Liver (tissue), 9 donors: ENCODE measurements around the gene ZNF662. TPM values are rescaled to one million over a fixed set of nuclear protein-coding genes. Genes with fewer than 3 reads are reported as not detected.

Experiments used
- DNase-seq: peaks from one replicate; pipeline ENCODE4 v3.0.0-alpha.2; 2017; ENCODE audit warnings: low spot score
- H3K27ac ChIP-seq, 2 donors: one replicate each; pipeline ENCODE4 v1.7.0; 2013; ENCODE audit warnings: inconsistent platforms in 2 of 2, low read length in 2 of 2, control low read depth in 1 of 2, low read depth in 1 of 2, mild to moderate bottlenecking in 1 of 2
- H3K27me3 ChIP-seq, 4 donors: one replicate each; pipeline versions ENCODE4 v1.6.1 to v1.7.0; 2013; ENCODE audit warnings: low read length in 3 of 4, inconsistent platforms in 1 of 4, mild to moderate bottlenecking in 1 of 4, moderate library complexity in 1 of 4; ENCODE audit not compliant: control insufficient read depth in 4 of 4, insufficient read depth in 4 of 4
- H3K36me3 ChIP-seq, 4 donors: one replicate each; pipeline versions ENCODE4 v1.6.1 to v1.7.0; 2013; ENCODE audit warnings: low read length in 3 of 4, mild to moderate bottlenecking in 3 of 4, low read depth in 1 of 4, moderate library complexity in 1 of 4; ENCODE audit not compliant: control insufficient read depth in 4 of 4, insufficient read depth in 3 of 4
- H3K4me1 ChIP-seq, 4 donors: one replicate each; pipeline versions ENCODE4 v1.6.1 to v1.7.0; 2013; ENCODE audit warnings: low read length in 3 of 4, mild to moderate bottlenecking in 3 of 4, moderate library complexity in 1 of 4; ENCODE audit not compliant: control insufficient read depth in 4 of 4, insufficient read depth in 4 of 4
- H3K4me3 ChIP-seq, 3 donors: one replicate each; pipeline versions ENCODE4 v1.6.1 to v1.7.0; 2013; ENCODE audit warnings: low read length in 3 of 3, control low read depth in 1 of 3, low read depth in 1 of 3, mild to moderate bottlenecking in 1 of 3
- H3K9ac ChIP-seq, 2 donors: one replicate each; pipeline ENCODE4 v1.7.0; 2013; ENCODE audit warnings: low read length in 2 of 2, mild to moderate bottlenecking in 2 of 2, moderate library complexity in 2 of 2, control low read depth in 1 of 2, low read depth in 1 of 2
- H3K9me3 ChIP-seq, 4 donors: one replicate each; pipeline versions ENCODE4 v1.6.1 to v1.7.0; 2013; ENCODE audit warnings: low read length in 3 of 4; ENCODE audit not compliant: control insufficient read depth in 4 of 4
- EGR1 ChIP-seq, 2 donors: IDR thresholded peaks; 2 replicates each; pipeline ENCODE4 v1.6.1; 2016 to 2018; ENCODE audit warnings: antibody characterized with exemption in 2 of 2, low read depth in 2 of 2
- FOXA1 ChIP-seq: IDR thresholded peaks from 2 replicates; pipeline ENCODE4 v1.6.1; 2016; ENCODE audit warnings: antibody characterized with exemption
- FOXA2 ChIP-seq: IDR thresholded peaks from 2 replicates; pipeline ENCODE4 v1.6.1; 2016; ENCODE audit warnings: antibody characterized with exemption
- GABPA ChIP-seq, 2 donors: IDR thresholded peaks in 1 of 2; conservative IDR thresholded peaks in 1 of 2; 2 replicates each; pipeline ENCODE4 v1.6.1; 2016; ENCODE audit warnings: antibody characterized with exemption in 2 of 2, mild to moderate bottlenecking in 1 of 2, moderate library complexity in 1 of 2
- HNF4A ChIP-seq, 2 donors: conservative IDR thresholded peaks; 2 replicates each; pipeline ENCODE4 v1.6.1; 2016; ENCODE audit warnings: antibody characterized with exemption in 2 of 2, mild to moderate bottlenecking in 2 of 2
- HNF4G ChIP-seq: IDR thresholded peaks from 2 replicates; pipeline ENCODE4 v1.6.1; 2016; ENCODE audit warnings: antibody characterized with exemption
- JUND ChIP-seq, 2 donors: IDR thresholded peaks; 2 replicates each; pipeline ENCODE4 v1.6.1; 2016; ENCODE audit warnings: antibody characterized with exemption in 2 of 2
- NR2F2 ChIP-seq: IDR thresholded peaks from 2 replicates; pipeline ENCODE4 v1.6.1; 2016; ENCODE audit warnings: antibody characterized with exemption
- RAD21 ChIP-seq, 2 donors: IDR thresholded peaks; 2 replicates each; pipeline ENCODE4 v1.6.1; 2016; ENCODE audit warnings: antibody characterized with exemption in 2 of 2, mild to moderate bottlenecking in 2 of 2
- RXRA ChIP-seq, 2 donors: IDR thresholded peaks; 2 replicates each; pipeline ENCODE4 v1.6.1; 2017 to 2018; ENCODE audit warnings: antibody characterized with exemption in 2 of 2, mild to moderate bottlenecking in 1 of 2
- SP1 ChIP-seq: IDR thresholded peaks from 2 replicates; pipeline ENCODE4 v1.6.1; 2018; ENCODE audit warnings: antibody characterized with exemption, mild to moderate bottlenecking
- TAF1 ChIP-seq: conservative IDR thresholded peaks from 2 replicates; pipeline ENCODE4 v1.6.1; 2016; ENCODE audit warnings: antibody characterized with exemption, mild to moderate bottlenecking
- YY1 ChIP-seq: IDR thresholded peaks from 2 replicates; pipeline ENCODE4 v1.6.1; 2016; ENCODE audit warnings: antibody characterized with exemption, mild to moderate bottlenecking
- WGBS: extraction: QIAGEN DNeasy Blood & Tissue Kit; methylation state at CpG from one replicate; pipeline ENCODE4 v1.1.7; 2013; 5-methylcytosine and 5-hydroxymethylcytosine counted together
- polyA plus RNA-seq, 2 donors: library from polyadenylated mRNA; stranded (reverse) in 1 of 2; unstranded in 1 of 2; fragments of 200-250 nt in 1 of 2; fragments of >200 nt in 1 of 2; fragmentation: Nextera tagmentation in 1 of 2; extraction: Ambion mirVana in 1 of 2; gene quantifications; one replicate each; pipeline versions ENCODE4 v1.2.1 to v1.2.3, GENCODE V29; 2013 to 2015
- total RNA-seq, 2 donors: library from RNA; depleted of rRNA; stranded (reverse); fragments of >200 nt; gene quantifications; one replicate each; pipeline ENCODE4 v1.2.3, GENCODE V29; 2014
- TF ChIP-seq, protein P1 (sequence below): IDR thresholded peaks from 2 replicates; pipeline ENCODE4 v1.6.1; 2016; ENCODE audit warnings: antibody characterized with exemption, mild to moderate bottlenecking
- TF ChIP-seq, protein P2 (sequence below): IDR thresholded peaks from 2 replicates; pipeline ENCODE4 v1.6.1; 2016; ENCODE audit warnings: antibody characterized with exemption
- TF ChIP-seq, protein P3 (sequence below): IDR thresholded peaks from 2 replicates; pipeline ENCODE4 v1.6.1; 2016; ENCODE audit warnings: antibody characterized with exemption
- TF ChIP-seq, protein P4 (sequence below): fragments of 150-350 bp; IDR thresholded peaks from 2 replicates; pipeline ENCODE4 v1.5.1; 2017; ENCODE audit warnings: improper control_type of control experiment, low read depth, low read length; ENCODE audit not compliant: missing input control
- TF ChIP-seq, protein P5 (sequence below): IDR thresholded peaks from 2 replicates; pipeline ENCODE4 v1.6.1; 2016; ENCODE audit warnings: antibody characterized with exemption
- donor health status: healthy.
- donor health status: healthy.
- donor health status: healthy.
- donor health status: healthy.
- donor health status: healthy.

ZNF662 gene
- total and polyA plus RNA-seq, 4 donors = 2.2 to 3.9 (median 2.6) TPM

DNA sequence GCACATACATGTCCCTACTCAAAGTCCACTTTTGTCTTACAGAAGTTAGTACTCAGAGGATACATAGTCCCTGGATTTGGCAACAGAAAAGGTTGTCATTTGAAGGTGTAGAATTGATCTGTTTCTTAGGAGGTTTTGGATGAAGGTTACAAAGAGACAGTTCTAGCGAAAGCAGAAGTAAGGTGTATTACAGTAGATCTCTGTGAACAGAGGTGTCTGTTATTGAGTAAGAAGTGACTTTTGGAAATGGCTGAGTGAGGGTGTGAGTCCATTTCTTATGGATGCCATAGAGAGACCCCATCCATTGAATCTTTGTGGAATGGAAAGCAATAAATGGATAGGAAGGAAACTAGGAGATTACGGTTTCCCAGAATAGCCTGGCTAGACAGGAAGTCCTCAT, 5.6 kb downstream of the ZNF662 start:
- Histone ChIP-seq H3K36me3 (peaks cover 2 to 49% (median 39%) of the 10 kb centered on the region in 4 donors), H3K27me3 (no peaks in the 10 kb centered on the region), H3K4me3 (no peak overlapping the region), H3K4me1 (peaks cover 0 to 8% (median 2%) of the 10 kb centered on the region in 4 donors), H3K9ac (no peak overlapping the region), H3K9me3 (peaks cover 19 to 38% (median 31%) of the 10 kb centered on the region in 4 donors), H3K27ac (no peak overlapping the region)
- DNase-seq = no peak
- WGBS = over 99% methylated on average over 2 of the region's 2 CpGs
- TF ChIP-seq FOXA1 = no peak
- no peak for TF ChIP-seq SP1
- no peak for TF ChIP-seq TAF1
- no peak for TF ChIP-seq NR2F2
- no peak for TF ChIP-seq RAD21 (IDR thresholded peaks at IDR 0.05)
- TF ChIP-seq FOXA2 = no peak
- no peak for TF ChIP-seq JUND (IDR thresholded peaks at IDR 0.05)
- TF ChIP-seq RXRA (IDR thresholded peaks at IDR 0.05) = no peak
- TF ChIP-seq, protein P1, sequence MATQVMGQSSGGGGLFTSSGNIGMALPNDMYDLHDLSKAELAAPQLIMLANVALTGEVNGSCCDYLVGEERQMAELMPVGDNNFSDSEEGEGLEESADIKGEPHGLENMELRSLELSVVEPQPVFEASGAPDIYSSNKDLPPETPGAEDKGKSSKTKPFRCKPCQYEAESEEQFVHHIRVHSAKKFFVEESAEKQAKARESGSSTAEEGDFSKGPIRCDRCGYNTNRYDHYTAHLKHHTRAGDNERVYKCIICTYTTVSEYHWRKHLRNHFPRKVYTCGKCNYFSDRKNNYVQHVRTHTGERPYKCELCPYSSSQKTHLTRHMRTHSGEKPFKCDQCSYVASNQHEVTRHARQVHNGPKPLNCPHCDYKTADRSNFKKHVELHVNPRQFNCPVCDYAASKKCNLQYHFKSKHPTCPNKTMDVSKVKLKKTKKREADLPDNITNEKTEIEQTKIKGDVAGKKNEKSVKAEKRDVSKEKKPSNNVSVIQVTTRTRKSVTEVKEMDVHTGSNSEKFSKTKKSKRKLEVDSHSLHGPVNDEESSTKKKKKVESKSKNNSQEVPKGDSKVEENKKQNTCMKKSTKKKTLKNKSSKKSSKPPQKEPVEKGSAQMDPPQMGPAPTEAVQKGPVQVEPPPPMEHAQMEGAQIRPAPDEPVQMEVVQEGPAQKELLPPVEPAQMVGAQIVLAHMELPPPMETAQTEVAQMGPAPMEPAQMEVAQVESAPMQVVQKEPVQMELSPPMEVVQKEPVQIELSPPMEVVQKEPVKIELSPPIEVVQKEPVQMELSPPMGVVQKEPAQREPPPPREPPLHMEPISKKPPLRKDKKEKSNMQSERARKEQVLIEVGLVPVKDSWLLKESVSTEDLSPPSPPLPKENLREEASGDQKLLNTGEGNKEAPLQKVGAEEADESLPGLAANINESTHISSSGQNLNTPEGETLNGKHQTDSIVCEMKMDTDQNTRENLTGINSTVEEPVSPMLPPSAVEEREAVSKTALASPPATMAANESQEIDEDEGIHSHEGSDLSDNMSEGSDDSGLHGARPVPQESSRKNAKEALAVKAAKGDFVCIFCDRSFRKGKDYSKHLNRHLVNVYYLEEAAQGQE = no peak
- TF ChIP-seq, protein P2, sequence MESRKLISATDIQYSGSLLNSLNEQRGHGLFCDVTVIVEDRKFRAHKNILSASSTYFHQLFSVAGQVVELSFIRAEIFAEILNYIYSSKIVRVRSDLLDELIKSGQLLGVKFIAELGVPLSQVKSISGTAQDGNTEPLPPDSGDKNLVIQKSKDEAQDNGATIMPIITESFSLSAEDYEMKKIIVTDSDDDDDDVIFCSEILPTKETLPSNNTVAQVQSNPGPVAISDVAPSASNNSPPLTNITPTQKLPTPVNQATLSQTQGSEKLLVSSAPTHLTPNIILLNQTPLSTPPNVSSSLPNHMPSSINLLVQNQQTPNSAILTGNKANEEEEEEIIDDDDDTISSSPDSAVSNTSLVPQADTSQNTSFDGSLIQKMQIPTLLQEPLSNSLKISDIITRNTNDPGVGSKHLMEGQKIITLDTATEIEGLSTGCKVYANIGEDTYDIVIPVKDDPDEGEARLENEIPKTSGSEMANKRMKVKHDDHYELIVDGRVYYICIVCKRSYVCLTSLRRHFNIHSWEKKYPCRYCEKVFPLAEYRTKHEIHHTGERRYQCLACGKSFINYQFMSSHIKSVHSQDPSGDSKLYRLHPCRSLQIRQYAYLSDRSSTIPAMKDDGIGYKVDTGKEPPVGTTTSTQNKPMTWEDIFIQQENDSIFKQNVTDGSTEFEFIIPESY = no peak
- TF ChIP-seq, protein P3, sequence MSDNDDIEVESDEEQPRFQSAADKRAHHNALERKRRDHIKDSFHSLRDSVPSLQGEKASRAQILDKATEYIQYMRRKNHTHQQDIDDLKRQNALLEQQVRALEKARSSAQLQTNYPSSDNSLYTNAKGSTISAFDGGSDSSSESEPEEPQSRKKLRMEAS = no peak
- TF ChIP-seq GABPA (IDR thresholded peaks at IDR 0.05 in 1 of 2, conservative IDR thresholded peaks at IDR 0.05 in 1 of 2) = no peak
- no peak for TF ChIP-seq YY1
- TF ChIP-seq, protein P4, sequence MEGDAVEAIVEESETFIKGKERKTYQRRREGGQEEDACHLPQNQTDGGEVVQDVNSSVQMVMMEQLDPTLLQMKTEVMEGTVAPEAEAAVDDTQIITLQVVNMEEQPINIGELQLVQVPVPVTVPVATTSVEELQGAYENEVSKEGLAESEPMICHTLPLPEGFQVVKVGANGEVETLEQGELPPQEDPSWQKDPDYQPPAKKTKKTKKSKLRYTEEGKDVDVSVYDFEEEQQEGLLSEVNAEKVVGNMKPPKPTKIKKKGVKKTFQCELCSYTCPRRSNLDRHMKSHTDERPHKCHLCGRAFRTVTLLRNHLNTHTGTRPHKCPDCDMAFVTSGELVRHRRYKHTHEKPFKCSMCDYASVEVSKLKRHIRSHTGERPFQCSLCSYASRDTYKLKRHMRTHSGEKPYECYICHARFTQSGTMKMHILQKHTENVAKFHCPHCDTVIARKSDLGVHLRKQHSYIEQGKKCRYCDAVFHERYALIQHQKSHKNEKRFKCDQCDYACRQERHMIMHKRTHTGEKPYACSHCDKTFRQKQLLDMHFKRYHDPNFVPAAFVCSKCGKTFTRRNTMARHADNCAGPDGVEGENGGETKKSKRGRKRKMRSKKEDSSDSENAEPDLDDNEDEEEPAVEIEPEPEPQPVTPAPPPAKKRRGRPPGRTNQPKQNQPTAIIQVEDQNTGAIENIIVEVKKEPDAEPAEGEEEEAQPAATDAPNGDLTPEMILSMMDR = no peak
- TF ChIP-seq, protein P5, sequence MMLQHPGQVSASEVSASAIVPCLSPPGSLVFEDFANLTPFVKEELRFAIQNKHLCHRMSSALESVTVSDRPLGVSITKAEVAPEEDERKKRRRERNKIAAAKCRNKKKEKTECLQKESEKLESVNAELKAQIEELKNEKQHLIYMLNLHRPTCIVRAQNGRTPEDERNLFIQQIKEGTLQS = no peak
- TF ChIP-seq EGR1 (IDR thresholded peaks at IDR 0.05; ENCODE audit: low read depth in 2 of 2) = no peak
- no peak for TF ChIP-seq HNF4A (conservative IDR thresholded peaks at IDR 0.05)
- TF ChIP-seq HNF4G = no peak
